Esophagus muscularis mucosa (tissue), 4 donors: ENCODE results near the gene ATIC. TPM values are rescaled to one million over a fixed set of nuclear protein-coding genes. Genes with fewer than 3 reads are reported as not detected.

Source experiments
- DNase-seq: peaks from one replicate; pipeline ENCODE4 v3.0.0-alpha.2; 2017; ENCODE audit errors: extremely low spot score
- H3K27ac ChIP-seq, 4 donors: fragments of 200-600 bp; sonication (generic); replicated peaks in 1 of 4; 1 replicate in 3 of 4; 2 replicates in 1 of 4; pipeline ENCODE4 v1.5.1; 2016 to 2019; ENCODE audit warnings: mild to moderate bottlenecking in 1 of 4
- H3K27me3 ChIP-seq, 4 donors: fragments of 200-600 bp; sonication (generic); one replicate each; pipeline versions ENCODE4 v1.5.1 to v1.6.0; 2016 to 2019
- H3K36me3 ChIP-seq, 4 donors: fragments of 200-600 bp; sonication (generic); one replicate each; pipeline ENCODE4 v1.5.1; 2016 to 2019
- H3K4me1 ChIP-seq, 4 donors: fragments of 200-600 bp; sonication (generic); one replicate each; pipeline ENCODE4 v1.5.1; 2016 to 2019
- H3K4me3 ChIP-seq, 4 donors: fragments of 200-600 bp; sonication (generic); 1 replicate in 2 of 4; 2 replicates in 2 of 4; pipeline ENCODE4 v1.5.1; 2016 to 2019; ENCODE audit warnings: mild to moderate bottlenecking in 4 of 4, moderate library complexity in 1 of 4
- H3K9me3 ChIP-seq, 4 donors: fragments of 200-600 bp; sonication (generic); 1 replicate in 3 of 4; 2 replicates in 1 of 4; pipeline ENCODE4 v1.5.1; 2016 to 2019
- CTCF ChIP-seq, 3 experiments: fragments of 200-600 bp in 2 of 3; fragments of 450-650 bp in 1 of 3; sonication (generic) in 2 of 3; IDR thresholded peaks; one replicate each; pipeline ENCODE4 v1.5.1; 2017 to 2019; ENCODE audit warnings: antibody characterized with exemption in 3 of 3, mild to moderate bottlenecking in 2 of 3, moderate library complexity in 1 of 3
- EP300 ChIP-seq: sonication (generic); formaldehyde crosslinking; IDR thresholded peaks from one replicate; pipeline ENCODE4 v1.6.1; 2017; ENCODE audit warnings: antibody characterized with exemption
- POLR2A ChIP-seq: fragments of 450-650 bp; IDR thresholded peaks from one replicate; pipeline ENCODE4 v1.6.1; 2017; ENCODE audit warnings: antibody characterized with exemption, moderate library complexity, mild to moderate bottlenecking, low read depth
- POLR2AphosphoS5 ChIP-seq, 2 donors: sonication (generic); formaldehyde crosslinking; IDR thresholded peaks; one replicate each; pipeline ENCODE4 v1.6.1; 2017; ENCODE audit warnings: antibody characterized with exemption in 2 of 2
- WGBS: methylation state at CpG from one replicate; pipeline ENCODE4 v1.1.5; 2018; 5-methylcytosine and 5-hydroxymethylcytosine counted together
- intact Hi-C: fragments of 100-400 bp; cut with DNase I; formaldehyde crosslinking; loops from one replicate; pipeline ENCODE4 v1.15.1; 2023
- total RNA-seq, 4 donors: library from RNA; depleted of rRNA; stranded (reverse); fragments of >200 nt; gene quantifications; one replicate each; pipeline versions ENCODE4 v1.1.0 to v1.2.1, GENCODE V29; 2016

ATIC gene
- total RNA-seq, 4 donors from 2014 or later, result 29.1 to 50.8 (median 34.4) TPM

GRCh38 chr2:215361211-215361875 lies 49.5 kb downstream of the ATIC start:
- peaks cover 48 to 75% (median 61%) of the 10 kb centered on the region in 4 donors for H3K36me3 ChIP-seq
- H3K27me3 ChIP-seq, result no peaks in the 10 kb centered on the region
- no peaks in the 10 kb centered on the region for H3K9me3 ChIP-seq
- intact Hi-C loops, result no loop called here
- WGBS, result 83% methylated on average over 4 of the region's 4 CpGs
- H3K27ac ChIP-seq, result no peak overlapping the region
- H3K4me3 ChIP-seq, result no peak overlapping the region
- peak; percentile 57 for DNase-seq
- H3K4me1 ChIP-seq, result peaks cover 0 to 10% (median 5%) of the 10 kb centered on the region in 4 donors
- TF ChIP-seq EP300, result no peak
- no peak for TF ChIP-seq POLR2A
- no peak for TF ChIP-seq CTCF (IDR thresholded peaks at IDR 0.05)
- no peak for TF ChIP-seq POLR2AphosphoS5 (IDR thresholded peaks at IDR 0.05)

GRCh38 chr2:215361876-215362561 lies 50.2 kb downstream of the ATIC start:
- H3K27me3 ChIP-seq, result no peaks in the 10 kb centered on the region
- H3K27ac ChIP-seq, result peak overlapping the region in 1 of 4 donors; percentile 20
- intact Hi-C loops, result no loop called here
- H3K4me1 ChIP-seq, result peaks cover 0 to 10% (median 5%) of the 10 kb centered on the region in 4 donors
- no peak overlapping the region for H3K4me3 ChIP-seq
- peaks cover 48 to 82% (median 65%) of the 10 kb centered on the region in 4 donors for H3K36me3 ChIP-seq
- 77% methylated on average over 6 of the region's 6 CpGs for WGBS
- peak; percentile 24 for DNase-seq
- H3K9me3 ChIP-seq, result no peaks in the 10 kb centered on the region
- no peak for TF ChIP-seq EP300
- TF ChIP-seq POLR2A, result no peak
- TF ChIP-seq POLR2AphosphoS5 (IDR thresholded peaks at IDR 0.05), result no peak
- TF ChIP-seq CTCF (IDR thresholded peaks at IDR 0.05), result no peak

GRCh38 chr2:215362562-215362904 lies 50.7 kb downstream of the ATIC start:
- Histone ChIP-seq H3K9me3 (no peaks in the 10 kb centered on the region), H3K4me3 (no peak overlapping the region), H3K27ac (peak overlapping the region in 1 of 4 donors; percentile 20), H3K4me1 (peaks cover 0 to 10% (median 5%) of the 10 kb centered on the region in 4 donors), H3K36me3 (peaks cover 48 to 87% (median 70%) of the 10 kb centered on the region in 4 donors), H3K27me3 (no peaks in the 10 kb centered on the region)
- intact Hi-C loops, result no loop called here
- WGBS, result 95% methylated on average over 8 of the region's 8 CpGs
- TF ChIP-seq CTCF (IDR thresholded peaks at IDR 0.05) (no peak), POLR2AphosphoS5 (IDR thresholded peaks at IDR 0.05) (peak in 1 of 2 donors; percentile 5)
- DNase-seq, result peak; percentile 90

- DNase-seq, result no peak
- WGBS, result 66% methylated on average over 2 of the region's 2 CpGs
- peak overlapping the region in 1 of 4 donors; percentile 20 for H3K27ac ChIP-seq
- no peaks in the 10 kb centered on the region for H3K9me3 ChIP-seq
- H3K27me3 ChIP-seq, result no peaks in the 10 kb centered on the region
- H3K36me3 ChIP-seq, result peaks cover 52 to 92% (median 75%) of the 10 kb centered on the region in 4 donors
- peaks cover 0 to 10% (median 5%) of the 10 kb centered on the region in 4 donors for H3K4me1 ChIP-seq
- intact Hi-C loops, result no loop called here
- H3K4me3 ChIP-seq, result no peak overlapping the region
- no peak for TF ChIP-seq POLR2AphosphoS5 (IDR thresholded peaks at IDR 0.05)
Measured at GRCh38 chr2:215363039-215363438, 51.2 kb downstream of the ATIC start.

- intact Hi-C loops, result no loop called here
- H3K27ac ChIP-seq, result peak overlapping the region; percentile 6 to 60 (median 10)
Measured at GRCh38 chr2:215363461-215364156, 51.8 kb downstream of the ATIC start.

More at GRCh38 chr2:215363461-215364156, 51.8 kb downstream of the ATIC start:
- 54% methylated on average over 2 of the region's 2 CpGs for WGBS
- H3K4me3 ChIP-seq, result no peak overlapping the region
- no peaks in the 10 kb centered on the region for H3K27me3 ChIP-seq
- no peak for TF ChIP-seq POLR2A
- TF ChIP-seq CTCF (IDR thresholded peaks at IDR 0.05), result no peak
- no peak for TF ChIP-seq POLR2AphosphoS5 (IDR thresholded peaks at IDR 0.05)
- TF ChIP-seq EP300, result no peak
- no peaks in the 10 kb centered on the region for H3K9me3 ChIP-seq
- DNase-seq, result peak; percentile 42
- H3K4me1 ChIP-seq, result peaks cover 0 to 10% (median 5%) of the 10 kb centered on the region in 4 donors
- H3K36me3 ChIP-seq, result peaks cover 58 to 98% (median 81%) of the 10 kb centered on the region in 4 donors
